Endothelial cell of umbilical vein (primary cell): Measurements from ENCODE around the gene AMPH. TPM values are rescaled to one million over a fixed set of nuclear protein-coding genes. Genes with fewer than 3 reads are reported as not detected.

Experiments used
- BruUV-seq: library from RNA; stranded (reverse); fragments of 400-500 nt; replicated peaks from 2 replicates; lab custom pipeline; 2021; lab: Mats Ljungman, UMichigan
- CTCF ChIA-PET: fragments of 300-600, 350-600 bp; sonication (Branson Sonifier 250); formaldehyde crosslinking; loops from one replicate; lab custom pipeline; 2021; ENCODE audit warnings: antibody characterized with exemption, inconsistent platforms; lab: Charles Lee
- POLR2A ChIA-PET: fragments of 300-600, 350-600 bp; sonication (Branson Sonifier 250); formaldehyde crosslinking; loops from one replicate; lab custom pipeline; 2021; ENCODE audit warnings: antibody characterized with exemption, inconsistent platforms; lab: Charles Lee
- DNase-seq: peaks from one replicate; pipeline ENCODE4 v3.0.0-alpha.2; 2011; ENCODE audit warnings: low read depth, low spot score
- FAIRE-seq: peaks from 2 replicates; lab custom pipeline; 2011; peaks lifted over from hg19 to GRCh38; lab: Jason Lieb, UNC
- H2AFZ ChIP-seq: 2 replicates; pipeline ENCODE4 v1.6.0; 2012; ENCODE audit warnings: low read depth, low read length, control low read depth, inconsistent platforms
- H3K27ac ChIP-seq: 2 replicates; pipeline ENCODE4 v1.5.1; 2011; ENCODE audit warnings: low read depth, mild to moderate bottlenecking, control low read depth, low read length, moderate library complexity; ENCODE audit not compliant: insufficient read depth
- H3K27me3 ChIP-seq, 2 experiments: 2 replicates each; pipeline versions ENCODE4 v1.6.0 to v1.6.1; 2011; ENCODE audit warnings: low read length in 2 of 2, mixed read lengths in 1 of 2; ENCODE audit not compliant: control insufficient read depth in 2 of 2, insufficient read depth in 2 of 2
- H3K36me3 ChIP-seq, 2 experiments: 2 replicates in 1 of 2; 3 replicates in 1 of 2; pipeline ENCODE4 v1.5.1; 2011; ENCODE audit warnings: low read length in 2 of 2, mild to moderate bottlenecking in 1 of 2, moderate library complexity in 1 of 2; ENCODE audit not compliant: control insufficient read depth in 2 of 2, insufficient read depth in 2 of 2; ENCODE audit errors: extremely low read depth in 1 of 2
- H3K4me1 ChIP-seq: 3 replicates; pipeline ENCODE4 v1.5.1; 2011; ENCODE audit warnings: mild to moderate bottlenecking, low read length; ENCODE audit not compliant: control insufficient read depth, insufficient read depth; ENCODE audit errors: extremely low read depth
- H3K4me2 ChIP-seq: 2 replicates; pipeline ENCODE4 v1.6.1; 2011; ENCODE audit warnings: low read length, control low read depth, mixed read lengths; ENCODE audit not compliant: insufficient read depth
- H3K4me3 ChIP-seq, 3 experiments: fragments of 200-600 bp in 1 of 3; sonication (generic), shearing (Covaris generic) in 1 of 3; replicated peaks in 1 of 3; 2 replicates each; pipeline ENCODE4 v1.5.1; 2011 to 2016; ENCODE audit warnings: control low read depth in 3 of 3, low read length in 3 of 3, mild to moderate bottlenecking in 2 of 3, inconsistent platforms in 1 of 3, low read depth in 1 of 3, moderate library complexity in 1 of 3; ENCODE audit not compliant: insufficient read depth in 1 of 3
- H3K79me2 ChIP-seq: 2 replicates; pipeline ENCODE4 v1.6.0; 2012; ENCODE audit warnings: low read length, inconsistent platforms; ENCODE audit not compliant: control insufficient read depth, insufficient read depth
- H3K9ac ChIP-seq: replicated peaks from 2 replicates; pipeline ENCODE3; 2011; ENCODE audit warnings: low read length, control low read depth; ENCODE audit not compliant: insufficient read depth; ENCODE audit errors: extremely low read depth
- H3K9me1 ChIP-seq: replicated peaks from 3 replicates; pipeline ENCODE4 v1.6.0; 2011; ENCODE audit warnings: mild to moderate bottlenecking, low read length; ENCODE audit not compliant: control insufficient read depth, insufficient read depth; ENCODE audit errors: extremely low read depth
- H3K9me3 ChIP-seq: replicated peaks from 2 replicates; pipeline ENCODE4 v1.5.1; 2012; ENCODE audit warnings: low read length, inconsistent platforms; ENCODE audit not compliant: control insufficient read depth, insufficient read depth
- H4K20me1 ChIP-seq: replicated peaks from 2 replicates; pipeline ENCODE3; 2011; ENCODE audit warnings: mild to moderate bottlenecking, low read length; ENCODE audit not compliant: control insufficient read depth, insufficient read depth; ENCODE audit errors: extremely low read depth
- EZH2 ChIP-seq: IDR thresholded peaks from 2 replicates; pipeline ENCODE4 v1.6.1; 2012; ENCODE audit warnings: borderline replicate concordance, low read depth, mild to moderate bottlenecking, moderate library complexity, low read length, inconsistent platforms; ENCODE audit not compliant: severe bottlenecking
- FOS ChIP-seq: IDR thresholded peaks from 2 replicates; pipeline ENCODE4 v1.6.1; 2011; ENCODE audit warnings: mild to moderate bottlenecking, low read length, moderate library complexity, borderline replicate concordance; ENCODE audit not compliant: insufficient read depth
- GATA2 ChIP-seq: IDR thresholded peaks from 2 replicates; pipeline ENCODE4 v1.7.0; 2011; ENCODE audit warnings: low read depth, mild to moderate bottlenecking, moderate library complexity, mixed read lengths, low read length; ENCODE audit not compliant: insufficient read length, insufficient read depth
- JUN ChIP-seq: IDR thresholded peaks from 2 replicates; pipeline ENCODE4 v1.6.1; 2011; ENCODE audit warnings: borderline replicate concordance, low read depth; ENCODE audit not compliant: insufficient read length, insufficient read depth
- MYC ChIP-seq: IDR thresholded peaks from one replicate; pipeline ENCODE4 v1.6.1; 2011; ENCODE audit warnings: mild to moderate bottlenecking, low read depth, low read length
- POLR2A ChIP-seq: IDR thresholded peaks from 2 replicates; pipeline ENCODE4 v1.6.1; 2012; ENCODE audit warnings: low read depth, mild to moderate bottlenecking, control low read depth, low read length
- POLR2AphosphoS5 ChIP-seq: IDR thresholded peaks from 2 replicates; pipeline ENCODE4 v1.6.1; 2012; ENCODE audit warnings: low read depth, mild to moderate bottlenecking, control low read depth, low read length, moderate library complexity; ENCODE audit not compliant: insufficient read depth
- dilution Hi-C: fragments of 300-500 bp; cut with MboI; formaldehyde crosslinking; loops from one replicate; pipeline ENCODE4 v1.15.0; 2019; ENCODE audit warnings: low sequenced_read_pairs; ENCODE audit not compliant: extremely low pct_ligation_motif_present
- intact Hi-C: fragments of 100-400 bp; cut with micrococcal nuclease; formaldehyde crosslinking; loops from one replicate; pipeline ENCODE4 v1.10.0; 2022
- polyA plus RNA-seq, 4 experiments: library from polyadenylated mRNA; depleted of rRNA in 3 of 4; stranded (reverse) in 3 of 4; unstranded in 1 of 4; fragments of >200 nt; gene quantifications; 2 replicates each; pipeline versions ENCODE4 v1.2.1 to v1.2.3, GENCODE V29; 2011 to 2012; ENCODE audit warnings: missing spikeins in 1 of 4
- total RNA-seq: library from RNA; stranded (reverse); gene quantifications from 2 replicates; pipeline ENCODE4 v1.2.3, GENCODE V29; 2021
- TF ChIP-seq, protein P1 (sequence below), 2 donors: IDR thresholded peaks; 1 replicate in 1 of 2; 2 replicates in 1 of 2; pipeline ENCODE4 v1.5.1; 2011; ENCODE audit warnings: low read length in 2 of 2, mild to moderate bottlenecking in 2 of 2, moderate library complexity in 2 of 2, control low read depth in 1 of 2, inconsistent platforms in 1 of 2, low read depth in 1 of 2; ENCODE audit not compliant: insufficient read depth in 1 of 2; ENCODE audit errors: extremely low read depth in 1 of 2
- TF ChIP-seq, protein P2 (sequence below): IDR thresholded peaks from 2 replicates; pipeline ENCODE4 v1.6.1; 2011; ENCODE audit not compliant: insufficient read depth, insufficient read length

AMPH gene
- total and polyA plus RNA-seq, 2 donors (not counting 3 experiments of a cell fraction or from before 2014, with no cell fraction given) = 5.2 to 9.2 TPM

DNA sequence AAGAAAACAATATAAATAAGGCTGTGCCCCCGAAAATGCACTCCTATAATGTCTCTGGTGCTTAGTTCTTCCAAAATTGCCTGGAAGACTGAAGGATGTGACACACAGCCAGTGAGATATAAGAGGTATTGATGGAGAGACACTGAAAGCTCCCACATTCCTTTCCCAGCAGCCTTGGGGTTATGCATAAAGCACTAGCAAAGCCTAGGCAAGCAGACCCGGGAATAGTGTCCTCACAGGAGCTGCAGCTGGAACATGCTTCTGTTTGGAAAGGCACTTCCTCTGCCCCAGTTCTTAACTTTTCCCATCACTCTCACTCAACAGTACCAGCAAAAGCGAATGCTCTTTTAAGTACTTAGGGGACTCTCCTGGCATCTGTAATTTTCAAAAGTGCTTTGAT is 178.0 kb downstream of the AMPH start:
- dilution Hi-C loops = no loop called here
- CTCF ChIA-PET = interaction anchor here (1.8 kb wide), 1 partner anchor 207 kb away, joined by 9 read pairs; no protein-coding TSS in a partner anchor

DNA sequence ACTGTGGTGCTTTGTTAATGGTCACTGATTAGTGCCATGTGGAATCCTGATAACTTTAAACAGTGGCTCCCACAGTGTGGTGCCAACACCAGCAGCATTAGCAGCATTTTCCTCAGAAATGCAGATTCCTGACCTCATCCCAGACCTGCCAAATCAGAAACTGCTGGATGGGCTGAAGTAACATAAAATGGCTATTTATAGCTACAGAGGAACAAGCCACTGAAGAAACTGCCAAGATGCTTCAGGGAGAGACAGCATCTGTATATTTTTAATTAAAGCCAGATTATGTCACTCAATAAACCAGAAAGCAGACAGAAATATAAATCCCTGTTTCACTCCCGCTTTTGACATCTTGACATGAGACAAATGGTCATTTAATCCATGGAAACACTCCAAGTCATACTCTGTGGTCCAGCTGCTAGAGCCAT is 178.5 kb downstream of the AMPH start:
- no peaks in the 10 kb centered on the region for H3K9me3 ChIP-seq
- intact Hi-C loops = loop anchor here (1.0 kb wide), 1 partner anchor 208 kb away; no protein-coding TSS in a partner anchor
- no peak overlapping the region for H3K9ac ChIP-seq
- ChIA-PET CTCF (interaction anchor here (1.8 kb wide), 1 partner anchor 207 kb away, joined by 9 read pairs; no protein-coding TSS in a partner anchor), POLR2A (no interaction called here)
- H3K4me1 ChIP-seq = no peaks in the 10 kb centered on the region
- no peaks in the 10 kb centered on the region for H3K9me1 ChIP-seq
- dilution Hi-C loops = no loop called here
- FAIRE-seq (no peak), DNase-seq (no peak)
- H3K27me3 ChIP-seq = no peaks in the 10 kb centered on the region
- no peaks in the 10 kb centered on the region for H3K36me3 ChIP-seq
- H3K4me2 ChIP-seq = no peak overlapping the region
- no peak overlapping the region for H3K27ac ChIP-seq
- H4K20me1 ChIP-seq = no peaks in the 10 kb centered on the region
- TF ChIP-seq JUN (no peak), POLR2A (no peak), FOS (no peak), MYC (no peak), GATA2 (no peak), EZH2 (no peak), POLR2AphosphoS5 (no peak)
- TF ChIP-seq, protein P1, sequence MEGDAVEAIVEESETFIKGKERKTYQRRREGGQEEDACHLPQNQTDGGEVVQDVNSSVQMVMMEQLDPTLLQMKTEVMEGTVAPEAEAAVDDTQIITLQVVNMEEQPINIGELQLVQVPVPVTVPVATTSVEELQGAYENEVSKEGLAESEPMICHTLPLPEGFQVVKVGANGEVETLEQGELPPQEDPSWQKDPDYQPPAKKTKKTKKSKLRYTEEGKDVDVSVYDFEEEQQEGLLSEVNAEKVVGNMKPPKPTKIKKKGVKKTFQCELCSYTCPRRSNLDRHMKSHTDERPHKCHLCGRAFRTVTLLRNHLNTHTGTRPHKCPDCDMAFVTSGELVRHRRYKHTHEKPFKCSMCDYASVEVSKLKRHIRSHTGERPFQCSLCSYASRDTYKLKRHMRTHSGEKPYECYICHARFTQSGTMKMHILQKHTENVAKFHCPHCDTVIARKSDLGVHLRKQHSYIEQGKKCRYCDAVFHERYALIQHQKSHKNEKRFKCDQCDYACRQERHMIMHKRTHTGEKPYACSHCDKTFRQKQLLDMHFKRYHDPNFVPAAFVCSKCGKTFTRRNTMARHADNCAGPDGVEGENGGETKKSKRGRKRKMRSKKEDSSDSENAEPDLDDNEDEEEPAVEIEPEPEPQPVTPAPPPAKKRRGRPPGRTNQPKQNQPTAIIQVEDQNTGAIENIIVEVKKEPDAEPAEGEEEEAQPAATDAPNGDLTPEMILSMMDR (IDR thresholded peaks at IDR 0.05; ENCODE audit: extremely low read depth in 1 of 2, insufficient read depth in 1 of 2, low read depth in 1 of 2, low read length in 2 of 2) = no peak
- TF ChIP-seq, protein P2, sequence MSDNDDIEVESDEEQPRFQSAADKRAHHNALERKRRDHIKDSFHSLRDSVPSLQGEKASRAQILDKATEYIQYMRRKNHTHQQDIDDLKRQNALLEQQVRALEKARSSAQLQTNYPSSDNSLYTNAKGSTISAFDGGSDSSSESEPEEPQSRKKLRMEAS = no peak
- no peak overlapping the region for H3K4me3 ChIP-seq
- H3K79me2 ChIP-seq = no peaks in the 10 kb centered on the region
- no peak overlapping the region for H2AFZ ChIP-seq
- BruUV-seq = no TSS peak

More for the DNA sequence above, 178.0 kb downstream of the AMPH start:
- H3K4me3 ChIP-seq = no peak overlapping the region
- no peak overlapping the region for H2AFZ ChIP-seq
- no peaks in the 10 kb centered on the region for H3K9me3 ChIP-seq
- TF ChIP-seq FOS (no peak), POLR2A (no peak)
- no peak overlapping the region for H3K27ac ChIP-seq
- DNase-seq = no peak
- BruUV-seq = no TSS peak
- POLR2A ChIA-PET = no interaction called here
- H4K20me1 ChIP-seq = no peaks in the 10 kb centered on the region
- intact Hi-C loops = no loop called here
- H3K9ac ChIP-seq = no peak overlapping the region
- no peaks in the 10 kb centered on the region for H3K79me2 ChIP-seq
- no peaks in the 10 kb centered on the region for H3K4me1 ChIP-seq
- H3K36me3 ChIP-seq = no peaks in the 10 kb centered on the region
- no peak for FAIRE-seq
- H3K4me2 ChIP-seq = no peak overlapping the region
- H3K9me1 ChIP-seq = no peaks in the 10 kb centered on the region
- no peaks in the 10 kb centered on the region for H3K27me3 ChIP-seq
